GM12872 (cell line): ENCODE results near the gene CD44.

Experiments
- TF ChIP-seq, protein P1 (sequence below): IDR thresholded peaks from 3 replicates; pipeline ENCODE4 v1.5.1; 2011; ENCODE audit warnings: low read depth, mild to moderate bottlenecking, low read length, moderate library complexity; ENCODE audit not compliant: insufficient read depth

CD44 gene

DNA sequence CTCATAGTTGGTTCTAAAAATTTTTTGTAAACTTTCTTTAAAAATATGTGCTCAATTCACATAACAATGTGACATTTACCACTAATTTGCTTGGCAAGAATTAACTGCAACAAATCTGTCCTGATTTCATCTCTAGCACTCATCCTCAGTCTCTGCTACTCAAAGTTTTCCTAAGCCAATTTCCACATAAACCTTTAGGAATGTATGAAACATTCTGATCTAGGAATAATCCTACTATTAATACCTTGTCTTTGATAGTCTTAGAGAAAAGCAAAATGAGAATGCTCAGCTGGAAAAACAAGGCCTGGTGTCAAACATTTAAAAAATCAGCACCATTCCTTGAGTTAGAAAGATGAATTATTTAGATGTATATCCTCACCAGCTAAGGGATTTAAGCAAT lies 114.3 kb downstream of the CD44 start:
- TF ChIP-seq, protein P1, sequence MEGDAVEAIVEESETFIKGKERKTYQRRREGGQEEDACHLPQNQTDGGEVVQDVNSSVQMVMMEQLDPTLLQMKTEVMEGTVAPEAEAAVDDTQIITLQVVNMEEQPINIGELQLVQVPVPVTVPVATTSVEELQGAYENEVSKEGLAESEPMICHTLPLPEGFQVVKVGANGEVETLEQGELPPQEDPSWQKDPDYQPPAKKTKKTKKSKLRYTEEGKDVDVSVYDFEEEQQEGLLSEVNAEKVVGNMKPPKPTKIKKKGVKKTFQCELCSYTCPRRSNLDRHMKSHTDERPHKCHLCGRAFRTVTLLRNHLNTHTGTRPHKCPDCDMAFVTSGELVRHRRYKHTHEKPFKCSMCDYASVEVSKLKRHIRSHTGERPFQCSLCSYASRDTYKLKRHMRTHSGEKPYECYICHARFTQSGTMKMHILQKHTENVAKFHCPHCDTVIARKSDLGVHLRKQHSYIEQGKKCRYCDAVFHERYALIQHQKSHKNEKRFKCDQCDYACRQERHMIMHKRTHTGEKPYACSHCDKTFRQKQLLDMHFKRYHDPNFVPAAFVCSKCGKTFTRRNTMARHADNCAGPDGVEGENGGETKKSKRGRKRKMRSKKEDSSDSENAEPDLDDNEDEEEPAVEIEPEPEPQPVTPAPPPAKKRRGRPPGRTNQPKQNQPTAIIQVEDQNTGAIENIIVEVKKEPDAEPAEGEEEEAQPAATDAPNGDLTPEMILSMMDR = no peak

DNA sequence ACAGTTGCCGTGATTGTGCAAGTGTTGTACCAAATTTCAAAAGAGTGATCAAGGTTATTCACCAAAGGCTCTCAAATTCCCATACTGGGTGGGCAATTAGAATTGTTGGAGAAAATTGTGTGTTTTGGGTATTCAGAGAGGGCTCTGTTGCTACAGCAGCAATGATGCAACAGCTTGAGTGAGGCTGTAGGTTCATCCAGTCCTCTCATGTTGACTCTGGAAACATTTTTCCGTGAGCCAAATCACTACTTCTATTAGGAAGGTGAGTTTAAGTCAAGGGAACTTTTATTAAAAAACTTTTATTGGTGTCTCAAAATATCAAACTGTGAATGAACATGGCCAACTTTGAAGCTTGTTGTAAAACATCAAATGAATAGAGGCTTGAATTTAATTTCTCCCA lies 116.5 kb downstream of the CD44 start:
- TF ChIP-seq, protein P1 = no peak

DNA sequence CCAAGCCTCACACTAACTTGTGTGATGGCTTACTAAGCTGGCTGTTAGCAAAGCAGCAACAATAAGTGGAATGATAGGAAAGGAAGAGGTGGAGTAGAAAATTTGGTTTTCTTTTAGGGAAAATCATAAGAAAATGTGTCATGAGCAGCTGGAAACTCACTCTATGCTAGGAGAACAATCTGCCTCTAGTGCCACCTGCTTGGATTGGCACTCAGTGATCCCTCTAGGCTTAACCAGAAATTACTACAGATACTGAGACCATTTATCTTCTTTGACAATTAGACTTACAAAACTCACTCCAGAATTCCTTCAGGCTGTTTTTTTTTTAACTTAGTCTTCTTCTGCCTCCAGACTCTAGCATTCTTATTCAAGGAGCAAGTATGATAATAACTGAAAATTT lies 117.3 kb downstream of the CD44 start:
- TF ChIP-seq, protein P1 = no peak

DNA sequence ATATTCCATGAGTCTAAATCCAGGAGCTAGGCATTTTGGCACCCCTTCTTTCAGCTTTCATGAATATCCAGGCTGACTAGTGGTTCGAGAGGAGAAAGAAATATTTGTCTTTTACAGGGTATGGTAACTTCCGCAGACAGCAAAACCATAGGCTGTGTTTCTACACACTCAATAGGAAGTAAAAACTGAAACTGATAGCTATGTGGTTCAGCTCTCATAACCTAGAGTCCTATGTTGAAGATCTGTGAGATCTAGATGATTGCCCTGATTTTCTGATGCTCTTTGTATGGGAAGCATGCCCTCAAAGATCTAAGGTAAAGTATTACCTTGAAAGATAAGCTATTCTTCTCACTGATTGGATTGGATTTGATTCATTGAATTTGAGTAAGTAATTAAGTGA lies 118.3 kb downstream of the CD44 start:
- TF ChIP-seq, protein P1 = no peak

DNA sequence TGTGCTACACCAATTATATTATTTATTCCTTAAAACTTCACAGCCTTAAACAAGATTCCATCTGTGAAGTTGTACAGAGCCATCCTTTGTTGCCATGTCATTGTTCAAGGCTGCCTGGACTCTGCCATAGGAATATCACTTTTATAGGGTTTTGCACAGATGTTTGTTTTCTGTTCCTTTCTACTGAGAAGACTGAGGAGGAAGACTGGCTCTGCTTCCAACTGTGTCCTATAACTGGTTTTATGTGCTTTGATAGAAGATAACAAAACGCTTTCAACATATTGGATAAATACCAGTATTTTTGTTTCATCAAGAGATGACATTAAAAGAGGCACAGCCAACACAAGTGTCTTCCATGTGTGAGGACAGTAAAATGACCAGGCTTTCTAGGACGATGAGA lies 120.6 kb downstream of the CD44 start:
- TF ChIP-seq, protein P1 = no peak

DNA sequence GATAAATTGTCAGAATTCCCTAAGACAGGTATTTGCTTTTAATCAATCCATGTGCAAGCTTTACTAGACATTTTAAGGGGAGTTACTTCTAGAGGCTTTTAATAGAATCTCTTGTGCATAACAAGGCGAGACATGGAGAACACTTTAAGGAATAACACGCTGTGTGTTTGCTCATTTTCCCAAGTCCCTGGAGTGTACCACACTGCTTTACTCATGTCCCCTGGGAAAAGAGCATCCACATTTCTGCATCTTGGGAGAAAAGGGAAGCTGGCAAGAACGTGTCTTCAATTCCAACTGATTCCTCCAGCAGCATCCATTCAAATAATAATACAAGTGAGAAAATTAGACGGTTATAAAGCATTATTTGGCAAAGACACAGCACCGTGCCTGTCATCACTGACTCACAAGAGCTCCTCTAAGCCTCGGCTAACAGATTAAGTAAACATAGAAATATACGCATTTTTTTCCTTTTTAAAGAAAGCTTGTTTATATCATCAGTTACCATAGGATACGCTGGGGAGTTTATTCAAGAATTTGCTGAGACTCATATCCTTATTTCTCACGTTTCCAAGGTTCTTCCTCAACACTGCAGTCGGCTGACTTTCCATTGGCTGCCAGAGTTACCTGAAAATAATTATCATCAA lies 121.5 kb downstream of the CD44 start:
- TF ChIP-seq, protein P1 = no peak

DNA sequence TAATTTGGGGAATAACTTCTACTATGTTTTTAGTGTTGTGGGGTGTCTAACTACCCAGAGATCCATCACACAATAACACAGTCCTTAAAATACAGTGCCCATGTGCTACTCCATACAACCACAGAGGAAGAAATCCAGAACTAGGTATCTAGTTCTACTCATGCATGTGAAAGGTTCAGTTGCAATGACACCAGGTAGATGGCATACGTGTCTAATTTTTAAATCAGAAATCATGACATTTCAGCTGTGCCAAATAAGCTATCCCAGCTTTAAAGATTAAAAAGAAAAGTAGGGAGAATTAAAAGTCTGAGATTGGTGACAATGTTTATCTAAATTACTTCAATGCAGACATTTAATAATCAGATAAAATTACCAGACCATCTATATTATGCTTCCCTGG lies 122.2 kb downstream of the CD44 start:
- TF ChIP-seq, protein P1 = no peak
